Measurements from ENCODE around the gene YWHAG.

GRCh38 chr7:76315364-76315763 is 43.4 kb downstream of the YWHAG start:
- no peak for TF ChIP-seq CTCF (IDR thresholded peaks at IDR 0.05)
- no peak for TF ChIP-seq POLR2A (IDR thresholded peaks at IDR 0.05)
- no peak for TF ChIP-seq EP300 (IDR thresholded peaks at IDR 0.05)
- no peak for TF ChIP-seq POLR2AphosphoS5 (IDR thresholded peaks at IDR 0.05)
